Measurements from ENCODE around the gene RIN3.
A peak's percentile ranks its signal among the peaks of the same experiment; 100 is the strongest.

Gene RIN3

GRCh38 chr14:92584220-92584619 is 70.6 kb downstream of the RIN3 start:
- Histone ChIP-seq H3K9me3 (ENCODE audit: severe bottlenecking) (no peaks in the 10 kb centered on the region), H3K36me3 (ENCODE audit: low read depth) (no peaks in the 10 kb centered on the region), H3K27me3 (ENCODE audit: insufficient read depth, poor library complexity, severe bottlenecking) (no peaks in the 10 kb centered on the region), H3K4me1 (ENCODE audit: insufficient read depth, poor library complexity, severe bottlenecking) (no peaks in the 10 kb centered on the region), H3K4me3 (ENCODE audit: severe bottlenecking) (no peak overlapping the region), H3K27ac (ENCODE audit: poor library complexity, severe bottlenecking) (no peak overlapping the region)
- TF ChIP-seq CTCF (IDR thresholded peaks at IDR 0.05; ENCODE audit: poor library complexity, severe bottlenecking): no peak
- no peak for ATAC-seq (ENCODE audit: low read depth)
- DNase-seq (ENCODE audit: low spot score): no peak

- no peak for TF ChIP-seq CTCF (IDR thresholded peaks at IDR 0.05; ENCODE audit: poor library complexity, severe bottlenecking)
- DNase-seq (ENCODE audit: low spot score): no peak
These were observed 71.2 kb downstream of the RIN3 start for GRCh38 chr14:92584816-92585215.

GRCh38 chr14:92585981-92586937 is 72.7 kb downstream of the RIN3 start:
- Histone ChIP-seq H3K9me3 (ENCODE audit: severe bottlenecking) (no peaks in the 10 kb centered on the region), H3K27ac (ENCODE audit: poor library complexity, severe bottlenecking) (no peak overlapping the region), H3K27me3 (ENCODE audit: insufficient read depth, poor library complexity, severe bottlenecking) (no peaks in the 10 kb centered on the region), H3K4me1 (ENCODE audit: insufficient read depth, poor library complexity, severe bottlenecking) (no peaks in the 10 kb centered on the region), H3K4me3 (ENCODE audit: severe bottlenecking) (no peak overlapping the region), H3K36me3 (ENCODE audit: low read depth) (no peaks in the 10 kb centered on the region)
- DNase-seq (ENCODE audit: low spot score) (no peak), ATAC-seq (ENCODE audit: low read depth) (0 out of 3 replicates have a peak, but pooled peaks have one; percentile 21)
- TF ChIP-seq CTCF (IDR thresholded peaks at IDR 0.05; ENCODE audit: poor library complexity, severe bottlenecking): no peak

More at GRCh38 chr14:92584816-92585215, 71.2 kb downstream of the RIN3 start:
- no peak for ATAC-seq (ENCODE audit: low read depth)
- Histone ChIP-seq H3K9me3 (ENCODE audit: severe bottlenecking) (no peaks in the 10 kb centered on the region), H3K27ac (ENCODE audit: poor library complexity, severe bottlenecking) (no peak overlapping the region), H3K27me3 (ENCODE audit: insufficient read depth, poor library complexity, severe bottlenecking) (no peaks in the 10 kb centered on the region), H3K4me3 (ENCODE audit: severe bottlenecking) (no peak overlapping the region), H3K36me3 (ENCODE audit: low read depth) (no peaks in the 10 kb centered on the region), H3K4me1 (ENCODE audit: insufficient read depth, poor library complexity, severe bottlenecking) (no peaks in the 10 kb centered on the region)

GRCh38 chr14:92586963-92587699 is 73.5 kb downstream of the RIN3 start:
- Histone ChIP-seq H3K9me3 (ENCODE audit: severe bottlenecking) (peaks cover 3% of the 10 kb centered on the region), H3K27me3 (ENCODE audit: insufficient read depth, poor library complexity, severe bottlenecking) (no peaks in the 10 kb centered on the region), H3K4me1 (ENCODE audit: insufficient read depth, poor library complexity, severe bottlenecking) (no peaks in the 10 kb centered on the region), H3K4me3 (ENCODE audit: severe bottlenecking) (no peak overlapping the region), H3K36me3 (ENCODE audit: low read depth) (no peaks in the 10 kb centered on the region), H3K27ac (ENCODE audit: poor library complexity, severe bottlenecking) (no peak overlapping the region)
- ATAC-seq (ENCODE audit: low read depth) (no peak), DNase-seq (ENCODE audit: low spot score) (no peak)
- TF ChIP-seq CTCF (IDR thresholded peaks at IDR 0.05; ENCODE audit: poor library complexity, severe bottlenecking): no peak

Measured in RWPE2 (cell line).